A549 (cell line): ENCODE data around the gene MVP. TPM values are rescaled to one million over a fixed set of nuclear protein-coding genes. Genes with fewer than 3 reads are reported as not detected.

Experiments used
- ATAC-seq, 2 experiments: fragments of 200-7000 bp in 1 of 2; fragments of >200 bp in 1 of 2; cut with Nextera tagmentation in 1 of 2; cut with Tn5 transposase in 1 of 2; 3 replicates each; pipeline versions ENCODE4 v1.8.0 to v1.9.1; 2018 to 2020; ENCODE audit warnings: mild to moderate bottlenecking in 1 of 2, moderate library complexity in 1 of 2
- CTCF ChIA-PET: fragments of 300-600 bp; sonication (Branson Sonifier 250); formaldehyde crosslinking; extraction: SDS; loops from one replicate; lab custom pipeline; 2021; ENCODE audit warnings: antibody characterized with exemption, inconsistent platforms; lab: Yijun Ruan, JAX
- POLR2A ChIA-PET: fragments of 350-600 bp; formaldehyde crosslinking; extraction: SDS; loops from one replicate; lab custom pipeline; 2021; ENCODE audit warnings: antibody characterized with exemption, inconsistent platforms; lab: Yijun Ruan, JAX
- DNase-seq, 2 experiments: peaks; one replicate each; pipeline versions ENCODE4 v3.0.0 to v3.0.0-alpha.2; 2011 to 2016; ENCODE audit warnings: low read depth in 1 of 2, low spot score in 1 of 2
- FAIRE-seq: peaks from 2 replicates; lab custom pipeline; 2011; peaks lifted over from hg19 to GRCh38; lab: Jason Lieb, UNC
- H3K27ac ChIP-seq, 2 experiments: fragments of >200 bp; sonication (Bioruptor Twin); formaldehyde crosslinking; 3 replicates each; pipeline ENCODE4 v1.5.1; 2016 to 2017
- H3K4me1 ChIP-seq: fragments of >200 bp; sonication (Bioruptor Twin); formaldehyde crosslinking; 3 replicates; pipeline ENCODE4 v1.6.1; 2016
- H3K4me2 ChIP-seq: fragments of >200 bp; sonication (Bioruptor Twin); formaldehyde crosslinking; 3 replicates; pipeline ENCODE4 v1.6.1; 2016
- H3K4me3 ChIP-seq: fragments of >200 bp; sonication (Bioruptor Twin); formaldehyde crosslinking; 3 replicates; pipeline ENCODE4 v1.5.1; 2016
- H3K9me3 ChIP-seq: fragments of >200 bp; sonication (Bioruptor Twin); formaldehyde crosslinking; 3 replicates; pipeline ENCODE4 v1.6.1; 2016
- BCL3 ChIP-seq: fragments of >200 bp; sonication (Bioruptor Twin); formaldehyde crosslinking; IDR thresholded peaks from 3 replicates; pipeline ENCODE4 v1.6.1; 2016
- BHLHE40 ChIP-seq: IDR thresholded peaks from 2 replicates; pipeline ENCODE4 v1.6.1; 2012; ENCODE audit warnings: low read depth, low read length, inconsistent platforms
- CHD2 ChIP-seq: fragments of 150-350 bp; IDR thresholded peaks from 2 replicates; pipeline ENCODE4 v1.6.1; 2014; ENCODE audit warnings: low read length; ENCODE audit not compliant: partially characterized antibody
- CTCF ChIP-seq: fragments of >200 bp; sonication (Bioruptor Twin); formaldehyde crosslinking; IDR thresholded peaks from 3 replicates; pipeline ENCODE4 v1.5.1; 2016
- E2F6 ChIP-seq: IDR thresholded peaks from 2 replicates; pipeline ENCODE4 v1.6.1; 2012; ENCODE audit warnings: low read depth, borderline replicate concordance
- ELK1 ChIP-seq: fragments of 150-350 bp; IDR thresholded peaks from 2 replicates; pipeline ENCODE4 v1.6.1; 2014; ENCODE audit warnings: low read depth, mild to moderate bottlenecking, low read length
- FOSB ChIP-seq: fragments of 250-450 bp; sonication (Bioruptor Pico); IDR thresholded peaks from 2 replicates; pipeline ENCODE4 v1.5.0; 2020; ENCODE audit warnings: mild to moderate bottlenecking, moderate library complexity
- FOSL2 ChIP-seq, 2 experiments: fragments of 450-650 bp in 1 of 2; fragments of >200 bp in 1 of 2; sonication (Bioruptor Twin) in 1 of 2; formaldehyde crosslinking; IDR thresholded peaks; 2 replicates each; pipeline versions ENCODE4 v1.5.0 to v1.6.1; 2016 to 2020; ENCODE audit warnings: mild to moderate bottlenecking in 1 of 2, moderate library complexity in 1 of 2
- GATA3 ChIP-seq: IDR thresholded peaks from 2 replicates; pipeline ENCODE4 v1.6.1; 2012; ENCODE audit warnings: borderline replicate concordance
- JUN ChIP-seq, 2 experiments: fragments of >200 bp; sonication (Bioruptor Twin); formaldehyde crosslinking; IDR thresholded peaks; 2 replicates in 1 of 2; 3 replicates in 1 of 2; pipeline ENCODE4 v1.6.1; 2016 to 2017
- MAFK ChIP-seq: fragments of 450-650 bp; IDR thresholded peaks from 2 replicates; pipeline ENCODE4 v1.6.1; 2014; ENCODE audit not compliant: partially characterized antibody
- MAX ChIP-seq: IDR thresholded peaks from 2 replicates; pipeline ENCODE4 v1.6.1; 2012
- RFX5 ChIP-seq: fragments of 450-650 bp; IDR thresholded peaks from 2 replicates; pipeline ENCODE4 v1.7.1; 2014; ENCODE audit warnings: antibody characterized with exemption, mild to moderate bottlenecking, moderate library complexity
- ZC3H11A ChIP-seq: fragments of 450-650 bp; IDR thresholded peaks from 2 replicates; pipeline ENCODE4 v1.6.1; 2014; ENCODE audit warnings: antibody characterized with exemption, mild to moderate bottlenecking
- ZFP36 ChIP-seq: fragments of 450-650 bp; IDR thresholded peaks from 2 replicates; pipeline ENCODE4 v1.6.1; 2014; ENCODE audit warnings: borderline replicate concordance; ENCODE audit not compliant: partially characterized antibody
- WGBS: methylation state at CpG from one replicate; pipeline ENCODE4 v1.1.6; 2017; ENCODE audit errors: missing lambda C conversion rate; 5-methylcytosine and 5-hydroxymethylcytosine counted together
- polyA plus RNA-seq, 4 experiments: library from polyadenylated mRNA; depleted of rRNA in 3 of 4; stranded (reverse); fragments of >200 nt; fragmentation: RNase III in 1 of 4; extraction: RNeasy Plus Mini Kit Qiagen cat#74134 plus additional on column Dnase treatment in 1 of 4; gene quantifications; 2 replicates in 3 of 4; 3 replicates in 1 of 4; pipeline ENCODE4 v1.2.3, GENCODE V29; 2011 to 2017
- TF ChIP-seq, protein P1 (sequence below): fragments of >200 bp; sonication (Bioruptor Twin); formaldehyde crosslinking; IDR thresholded peaks from 2 replicates; pipeline ENCODE4 v1.6.1; 2016

The MVP gene
- polyA plus RNA-seq, 2 of the 4 experiments (the other 2 are of a cell fraction), result 73.3 to 106 TPM

DNA sequence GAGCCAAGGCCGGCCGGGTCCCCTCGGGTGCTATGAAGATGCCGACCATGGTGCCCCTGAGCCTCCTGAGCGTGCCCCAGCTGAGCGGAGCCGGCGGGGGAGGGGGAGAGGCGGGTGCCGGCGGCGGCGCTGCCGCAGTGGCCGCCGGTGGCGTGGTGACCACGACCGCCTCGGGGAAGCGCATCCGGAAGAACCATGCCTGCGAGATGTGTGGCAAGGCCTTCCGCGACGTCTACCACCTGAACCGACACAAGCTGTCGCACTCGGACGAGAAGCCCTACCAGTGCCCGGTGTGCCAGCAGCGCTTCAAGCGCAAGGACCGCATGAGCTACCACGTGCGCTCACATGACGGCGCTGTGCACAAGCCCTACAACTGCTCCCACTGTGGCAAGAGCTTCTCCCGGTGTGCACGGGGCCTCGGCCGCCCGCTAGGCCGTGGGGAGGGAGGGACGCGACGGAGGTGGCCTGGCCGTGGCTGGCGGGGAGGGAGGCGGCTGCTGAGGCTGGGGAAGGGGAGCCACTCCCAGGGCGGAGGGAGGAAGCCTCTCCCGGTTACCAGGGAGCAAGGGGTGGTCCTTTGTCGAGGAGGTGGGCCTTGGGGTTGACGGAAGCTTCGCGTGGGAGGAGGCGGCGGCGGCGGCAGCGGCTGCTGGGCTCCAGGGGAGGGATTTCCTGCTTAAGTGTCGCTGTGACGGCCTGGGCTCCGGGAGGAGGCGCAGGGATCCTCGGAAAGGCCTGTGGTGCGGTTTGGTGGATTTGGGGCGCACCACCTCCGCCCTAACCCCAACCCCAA lies 12.6 kb upstream of the MVP start (continued):
- peak; percentile 96 for TF ChIP-seq E2F6
- no peak for TF ChIP-seq ZC3H11A
- TF ChIP-seq GATA3, result no peak
- peak; percentile 34; the same call in 1 of the 2 replicates for TF ChIP-seq BHLHE40
- TF ChIP-seq RFX5, result no peak
- TF ChIP-seq CHD2, result no peak
- no peak for TF ChIP-seq FOSB
- TF ChIP-seq, protein P1, sequence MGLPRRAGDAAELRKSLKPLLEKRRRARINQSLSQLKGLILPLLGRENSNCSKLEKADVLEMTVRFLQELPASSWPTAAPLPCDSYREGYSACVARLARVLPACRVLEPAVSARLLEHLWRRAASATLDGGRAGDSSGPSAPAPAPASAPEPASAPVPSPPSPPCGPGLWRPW, result no peak
- TF ChIP-seq FOSL2 (IDR thresholded peaks at IDR 0.05), result no peak
- no peak for TF ChIP-seq FOSL2 (CRISPR knock-in tag; IDR thresholded peaks at IDR 0.05)
- TF ChIP-seq BCL3, result peak; percentile 17; the same call in 1 of the 3 replicates
- peak; percentile 43 for TF ChIP-seq CTCF

GRCh38 chr16:29808219-29808900 lies 11.9 kb upstream of the MVP start:
- Histone ChIP-seq H3K4me3 (peak overlapping the region; percentile 90), H3K27ac (peak overlapping the region; percentile 98 to 99), H3K4me2 (peak overlapping the region; percentile 94), H3K9me3 (no peaks in the 10 kb centered on the region), H3K4me1 (peaks cover 52% of the 10 kb centered on the region)
- ATAC-seq (no peak), FAIRE-seq (no peak), DNase-seq (no peak)
- CTCF ChIA-PET, result interaction anchor here (0.6 to 24.4 kb wide), 29 partner anchors 10 to 233 kb away, joined by 3 to 568 read pairs (median 4); partner anchors contain the start of genes ASPHD1, C16orf92, KIF22 and MVP
- POLR2A ChIA-PET, result interaction anchor here (1.1 to 3.7 kb wide), 6 partner anchors 8 to 91 kb away, joined by 3 to 25 read pairs (median 8); partner anchors contain the start of genes KIF22, MVP, PAGR1 and SEZ6L2
- WGBS, result 46% methylated on average over 24 of the region's 25 CpGs
- TF ChIP-seq JUN (IDR thresholded peaks at IDR 0.05) (no peak; a peak in 1 of 5 replicates), MAFK (peak; percentile 87), MAX (no peak), ELK1 (no peak), ZFP36 (no peak), E2F6 (no peak)
- TF ChIP-seq, protein P1, result no peak
